GM18861 (cell line): ENCODE data around the gene HSPA9.

Experiments
- ATAC-seq: cut with Tn5 transposase; IDR thresholded peaks from one replicate; pipeline ENCODE4 v1.9.1; 2021; ENCODE audit not compliant: unreplicated experiment

HSPA9 gene

GRCh38 chr5:138596105-138596881 lies 21.1 kb upstream of the HSPA9 start:
- no peak for ATAC-seq

GRCh38 chr5:138595180-138595795 lies 20.1 kb upstream of the HSPA9 start:
- ATAC-seq = no peak

GRCh38 chr5:138594305-138595058 lies 19.3 kb upstream of the HSPA9 start:
- ATAC-seq = no peak

- ATAC-seq = no peak
Observed at GRCh38 chr5:138588013-138588788, 13.0 kb upstream of the HSPA9 start.

- no peak for ATAC-seq
Observed at GRCh38 chr5:138585157-138585556, 10.0 kb upstream of the HSPA9 start.

GRCh38 chr5:138583984-138584637 lies 8.9 kb upstream of the HSPA9 start:
- ATAC-seq = no peak

- ATAC-seq = no peak
Observed at GRCh38 chr5:138582959-138583358, 7.8 kb upstream of the HSPA9 start.

- ATAC-seq = no peak
Observed at GRCh38 chr5:138580777-138581176, 5.6 kb upstream of the HSPA9 start.

GRCh38 chr5:138580001-138580400 lies 4.8 kb upstream of the HSPA9 start:
- ATAC-seq = no peak

GRCh38 chr5:138579517-138579863 lies 4.3 kb upstream of the HSPA9 start:
- no peak for ATAC-seq

GRCh38 chr5:138577452-138577851 lies 2.3 kb upstream of the HSPA9 start:
- ATAC-seq = no peak

GRCh38 chr5:138574744-138575193 lies 432 bp downstream of the HSPA9 start:
- no peak for ATAC-seq

GRCh38 chr5:138573949-138574670 lies 1.1 kb downstream of the HSPA9 start:
- no peak for ATAC-seq

- no peak for ATAC-seq
Observed at GRCh38 chr5:138573223-138573622, 2.0 kb downstream of the HSPA9 start.

- ATAC-seq = no peak
Observed at GRCh38 chr5:138570871-138571270, 4.3 kb downstream of the HSPA9 start.

GRCh38 chr5:138569782-138570181 lies 5.4 kb downstream of the HSPA9 start:
- no peak for ATAC-seq

- no peak for ATAC-seq
Observed at GRCh38 chr5:138568061-138568824, 7.0 kb downstream of the HSPA9 start.

- no peak for ATAC-seq
Observed at GRCh38 chr5:138566792-138567191, 8.4 kb downstream of the HSPA9 start.

- ATAC-seq = no peak
Observed at GRCh38 chr5:138565100-138565821, 9.9 kb downstream of the HSPA9 start.
